Measurements from ENCODE around the gene LRIG3. TPM values are rescaled to one million over a fixed set of nuclear protein-coding genes. Genes with fewer than 3 reads are reported as not detected.

Gene LRIG3
- total and polyA plus RNA-seq, 2 of the 4 experiments (the other 2 are of a cell fraction) = 26.4 to 71.2 TPM

GRCh38 chr12:58966939-58967338, 46.6 kb upstream of the LRIG3 start:
- in situ Hi-C loops (cut with MboI; ENCODE audit: low sequenced_read_pairs) = no loop called here
- POLR2A ChIA-PET (ENCODE audit: unreplicated experiment) = no interaction called here

More at GRCh38 chr12:58966939-58967338, 46.6 kb upstream of the LRIG3 start:
- H2AFZ ChIP-seq (replicated peaks; ENCODE audit: low read length, poor library complexity) = peak overlapping the region; percentile 87
- peaks cover 8% of the 10 kb centered on the region for H3K4me1 ChIP-seq (ENCODE audit: control insufficient read depth, insufficient read depth, low read length)
- peak overlapping the region; percentile 32 for H2BK5ac ChIP-seq (ENCODE audit: low read depth, low read length, poor library complexity, severe bottlenecking)
- H4K91ac ChIP-seq (ENCODE audit: insufficient read depth, low read depth, low read length) = peak overlapping the region; percentile 58; the same call in 1 of the 2 replicates
- H2BK20ac ChIP-seq (ENCODE audit: low read depth, low read length) = peak overlapping the region; percentile 83
- DNase-seq (peak; percentile 49), ATAC-seq (ENCODE audit: low read depth) (peak; percentile 65; the same call in 1 of the 2 replicates)
- H2AK9ac ChIP-seq (replicated peaks; ENCODE audit: low read depth, low read length, poor library complexity) = peak overlapping the region; percentile 68
- H2BK120ac ChIP-seq (ENCODE audit: low read depth, low read length) = peak overlapping the region; percentile 79
- no peak overlapping the region for H3K27ac ChIP-seq (ENCODE audit: insufficient read depth, low read length)
- WGBS, 2 experiments (ENCODE audit: extremely low coverage in 2 of 2, insufficient read length in 1 of 2) = no CpG with 5 or more reads among the region's 2 CpGs
- H3K56ac ChIP-seq (ENCODE audit: extremely low read depth, insufficient read depth, low read length) = no peak overlapping the region
- H4K5ac ChIP-seq (ENCODE audit: low read depth, low read length) = no peak overlapping the region; the same call in 1 of the 2 replicates
- H3K9me3 ChIP-seq (ENCODE audit: control insufficient read depth, insufficient read depth, low read length) = no peaks in the 10 kb centered on the region
- H3K9ac ChIP-seq (ENCODE audit: low read depth, low read length) = no peak overlapping the region
- H3K14ac ChIP-seq (replicated peaks; ENCODE audit: low read depth, low read length) = peak overlapping the region; percentile 60
- TF ChIP-seq, protein P1, sequence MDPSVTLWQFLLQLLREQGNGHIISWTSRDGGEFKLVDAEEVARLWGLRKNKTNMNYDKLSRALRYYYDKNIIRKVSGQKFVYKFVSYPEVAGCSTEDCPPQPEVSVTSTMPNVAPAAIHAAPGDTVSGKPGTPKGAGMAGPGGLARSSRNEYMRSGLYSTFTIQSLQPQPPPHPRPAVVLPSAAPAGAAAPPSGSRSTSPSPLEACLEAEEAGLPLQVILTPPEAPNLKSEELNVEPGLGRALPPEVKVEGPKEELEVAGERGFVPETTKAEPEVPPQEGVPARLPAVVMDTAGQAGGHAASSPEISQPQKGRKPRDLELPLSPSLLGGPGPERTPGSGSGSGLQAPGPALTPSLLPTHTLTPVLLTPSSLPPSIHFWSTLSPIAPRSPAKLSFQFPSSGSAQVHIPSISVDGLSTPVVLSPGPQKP (IDR thresholded peaks at IDR 0.05; ENCODE audit: borderline replicate concordance, low read depth, low read length) = no peak
- no peak for TF ChIP-seq POLR2A (IDR thresholded peaks at IDR 0.05; ENCODE audit: low read depth, low read length)
- no peak for TF ChIP-seq FOS (IDR thresholded peaks at IDR 0.05; ENCODE audit: low read depth, low read length)
- TF ChIP-seq, protein P2, sequence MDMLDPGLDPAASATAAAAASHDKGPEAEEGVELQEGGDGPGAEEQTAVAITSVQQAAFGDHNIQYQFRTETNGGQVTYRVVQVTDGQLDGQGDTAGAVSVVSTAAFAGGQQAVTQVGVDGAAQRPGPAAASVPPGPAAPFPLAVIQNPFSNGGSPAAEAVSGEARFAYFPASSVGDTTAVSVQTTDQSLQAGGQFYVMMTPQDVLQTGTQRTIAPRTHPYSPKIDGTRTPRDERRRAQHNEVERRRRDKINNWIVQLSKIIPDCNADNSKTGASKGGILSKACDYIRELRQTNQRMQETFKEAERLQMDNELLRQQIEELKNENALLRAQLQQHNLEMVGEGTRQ (IDR thresholded peaks at IDR 0.05; ENCODE audit: low read depth, low read length) = no peak
- peak; percentile 98 for TF ChIP-seq NFE2L2 (IDR thresholded peaks at IDR 0.05; ENCODE audit: low read depth, low read length)
- TF ChIP-seq MAFK (IDR thresholded peaks at IDR 0.05; ENCODE audit: low read depth, low read length) = peak; percentile 79
- no peak for TF ChIP-seq CHD1 (IDR thresholded peaks at IDR 0.05; ENCODE audit: low read depth, low read length)
- TF ChIP-seq CEBPB (IDR thresholded peaks at IDR 0.05; ENCODE audit: low read depth, low read length) = no peak
- no peak for TF ChIP-seq RAD21 (IDR thresholded peaks at IDR 0.05; ENCODE audit: low read length)
- intact Hi-C loops (cut with micrococcal nuclease) (no loop called here), dilution Hi-C loops (cut with HindIII; ENCODE audit: low sequenced_read_pairs, unreplicated experiment) (no loop called here)
- H3K4me3 ChIP-seq (ENCODE audit: insufficient read depth, low read depth, low read length) = no peak overlapping the region
- no peaks in the 10 kb centered on the region for H3K9me1 ChIP-seq (ENCODE audit: insufficient read depth, low read length)
- no peaks in the 10 kb centered on the region for H4K20me1 ChIP-seq (ENCODE audit: insufficient read depth, low read length)
- peak overlapping the region; percentile 1; the same call in 1 of the 3 replicates for H2BK15ac ChIP-seq (ENCODE audit: low read depth, low read length)
- no peaks in the 10 kb centered on the region for H3K36me3 ChIP-seq (ENCODE audit: control insufficient read depth, insufficient read depth, low read length)
- no peak overlapping the region for H2AK5ac ChIP-seq (ENCODE audit: low read depth, low read length)
- H3K79me1 ChIP-seq (ENCODE audit: low read depth in 1 of 2, low read length in 2 of 2) = no peaks in the 10 kb centered on the region
- H3K4me2 ChIP-seq (ENCODE audit: low read depth, low read length) = no peak overlapping the region
- peak overlapping the region; percentile 73 for H3K4ac ChIP-seq (ENCODE audit: low read depth, low read length)
- CTCF ChIA-PET = no interaction called here
- H3K27me3 ChIP-seq (ENCODE audit: control insufficient read depth, insufficient read depth, low read length) = no peaks in the 10 kb centered on the region
- 0 out of 2 replicates have a peak overlapping the region, but pooled peaks have one; percentile 29 for H3K23ac ChIP-seq (ENCODE audit: low read depth, low read length)
- H4K8ac ChIP-seq (ENCODE audit: low read depth in 2 of 2, low read length in 2 of 2) = peak overlapping the region; percentile 1 to 74; a peak in 3 of 4 replicates
- H3K18ac ChIP-seq (ENCODE audit: low read depth, low read length) = peak overlapping the region; percentile 92
- BruUV-seq (replicated peaks) = no TSS peak
